Heart left ventricle (tissue), 13 donors: Measurements from ENCODE around the gene GNAT3.

Experiments used
- POLR2A ChIP-seq, 2 donors: fragments of 450-650 bp; IDR thresholded peaks; one replicate each; pipeline ENCODE4 v1.6.1; 2017; ENCODE audit warnings: antibody characterized with exemption in 2 of 2, mild to moderate bottlenecking in 2 of 2, moderate library complexity in 2 of 2
- TF ChIP-seq, protein P1 (sequence below), 12 donors: fragments of 200-600 bp; sonication (generic) in 4 of 12; IDR thresholded peaks; one replicate each; pipeline versions ENCODE4 v1.5.0 to v1.8.0; 2018 to 2022; ENCODE audit warnings: antibody characterized with exemption in 12 of 12, mild to moderate bottlenecking in 5 of 12
- donor health status: ischemic (EF 13 %, LVEDD 7.1; RV severe dilation, severe dysfunction).
- donor health status: DM: no; HTN: yes; CAD: no.
- donor health status: DM: no; HTN: no; CAD: no.
- donor health status: ischemic (EF 25% LVEDD 6.9; RV normal size, moderate dysfunction).
- donor health status: ischemic (EF 25% LVEDD 5.7; RV mildly dilated, moderate dysfunction).
- donor health status: ischemic (EF 35%, LVEDD 5.7; RV mildly dilated, moderate dysfunction).
- donor health status: nonischemic (EF 11% LVEDD 7.7; RV severe dilation, severe dysfunction).
- donor health status: DM: yes; HTN: yes; CAD: no.
- donor health status: PGD.
- donor health status: ischemic (EF 29% LVEDD 5.4; RV normal size, mild dysfunction).
- donor health status: nonischemic (EF 23%, LVEDD 6.1; RV moderate dilation, normal function).

DNA sequence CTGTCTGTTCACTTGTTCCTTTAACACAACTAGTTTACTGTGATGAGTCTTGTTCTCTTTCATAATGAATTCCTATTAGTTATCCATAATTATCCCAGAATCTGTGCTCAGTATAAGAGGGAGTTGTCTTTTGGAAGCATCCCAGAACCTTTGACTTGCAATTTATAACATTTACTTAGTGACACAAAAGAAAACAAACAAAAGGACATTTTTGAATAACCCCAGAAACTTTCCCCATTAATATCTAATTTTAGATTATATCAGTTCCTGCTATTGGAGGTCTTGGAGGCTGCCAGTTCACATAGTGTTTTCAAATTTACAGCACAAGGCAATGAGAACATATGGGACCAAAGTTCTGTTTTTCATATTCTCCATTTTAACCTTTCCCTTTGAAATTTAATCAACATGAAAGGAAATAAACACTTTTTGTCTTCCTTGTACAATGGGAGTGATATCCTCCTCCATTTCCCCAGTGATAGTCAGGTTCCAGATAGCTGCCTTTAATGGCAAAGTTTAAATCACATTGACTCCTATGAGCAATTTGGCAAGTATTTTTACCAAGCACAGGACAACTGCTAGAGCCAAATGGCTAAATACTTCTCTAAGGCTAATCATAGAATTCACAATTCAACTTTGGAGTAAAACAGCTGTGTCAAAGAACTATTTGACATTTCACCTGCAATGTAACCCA is 37.1 kb upstream of the GNAT3 start:
- TF ChIP-seq, protein P1, sequence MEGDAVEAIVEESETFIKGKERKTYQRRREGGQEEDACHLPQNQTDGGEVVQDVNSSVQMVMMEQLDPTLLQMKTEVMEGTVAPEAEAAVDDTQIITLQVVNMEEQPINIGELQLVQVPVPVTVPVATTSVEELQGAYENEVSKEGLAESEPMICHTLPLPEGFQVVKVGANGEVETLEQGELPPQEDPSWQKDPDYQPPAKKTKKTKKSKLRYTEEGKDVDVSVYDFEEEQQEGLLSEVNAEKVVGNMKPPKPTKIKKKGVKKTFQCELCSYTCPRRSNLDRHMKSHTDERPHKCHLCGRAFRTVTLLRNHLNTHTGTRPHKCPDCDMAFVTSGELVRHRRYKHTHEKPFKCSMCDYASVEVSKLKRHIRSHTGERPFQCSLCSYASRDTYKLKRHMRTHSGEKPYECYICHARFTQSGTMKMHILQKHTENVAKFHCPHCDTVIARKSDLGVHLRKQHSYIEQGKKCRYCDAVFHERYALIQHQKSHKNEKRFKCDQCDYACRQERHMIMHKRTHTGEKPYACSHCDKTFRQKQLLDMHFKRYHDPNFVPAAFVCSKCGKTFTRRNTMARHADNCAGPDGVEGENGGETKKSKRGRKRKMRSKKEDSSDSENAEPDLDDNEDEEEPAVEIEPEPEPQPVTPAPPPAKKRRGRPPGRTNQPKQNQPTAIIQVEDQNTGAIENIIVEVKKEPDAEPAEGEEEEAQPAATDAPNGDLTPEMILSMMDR (IDR thresholded peaks at IDR 0.05) = no peak
- no peak for TF ChIP-seq POLR2A (IDR thresholded peaks at IDR 0.05)
